HCT116 (cell line): Measurements from ENCODE around the gene SHROOM3. TPM values are rescaled to one million over a fixed set of nuclear protein-coding genes. Genes with fewer than 3 reads are reported as not detected.

Experiments used
- ATAC-seq: fragments of 200-7000 bp; cut with Tn5 transposase; 2 replicates; pipeline ENCODE4 v1.9.1; 2020; ENCODE audit warnings: mild to moderate bottlenecking, moderate library complexity
- BruUV-seq: library from RNA; stranded (reverse); fragments of 400-500 nt; replicated peaks from 2 replicates; lab custom pipeline; 2021; lab: Mats Ljungman, UMichigan
- CTCF ChIA-PET: fragments of 300-600 bp; sonication (Branson Sonifier 250); formaldehyde crosslinking; loops from one replicate; lab custom pipeline; 2021; ENCODE audit warnings: antibody characterized with exemption; lab: Charles Lee
- POLR2A ChIA-PET: fragments of 300-600, 350-600 bp; sonication (Branson Sonifier 250); formaldehyde crosslinking; loops from one replicate; lab custom pipeline; 2021; ENCODE audit warnings: antibody characterized with exemption; lab: Charles Lee
- RAD21 ChIA-PET, 2 experiments: fragments of 300-600 bp; sonication (Branson Sonifier 250); formaldehyde crosslinking; loops; one replicate each; lab custom pipeline; 2023; ENCODE audit warnings: low total read pairs in 2 of 2; ENCODE audit not compliant: uncharacterized antibody in 2 of 2, unreplicated experiment in 2 of 2, low non-redundant PET in 1 of 2; lab: Charles Lee
- DNase-seq: peaks from one replicate; pipeline ENCODE4 v3.0.0-alpha.2; 2010; ENCODE audit warnings: low read depth, low spot score
- H2AFZ ChIP-seq: fragments of 200-600 bp; shearing (Covaris generic), sonication (generic); 2 replicates; pipeline ENCODE4 v1.6.1; 2017; ENCODE audit warnings: low read depth, mixed run types, mixed read lengths, antibody characterized with exemption, low read length; ENCODE audit not compliant: poor library complexity, severe bottlenecking
- H3K27ac ChIP-seq: 2 replicates; pipeline ENCODE4 v1.5.1; 2012; ENCODE audit warnings: low read depth, low read length
- H3K27me3 ChIP-seq: fragments of 200-600 bp; sonication (generic); 2 replicates; pipeline ENCODE4 v1.6.1; 2016; ENCODE audit warnings: mixed run types, low read length, mixed read lengths; ENCODE audit not compliant: insufficient read depth
- H3K36me3 ChIP-seq, 2 experiments: fragments of 200-500 bp in 1 of 2; fragments of 200-600 bp in 1 of 2; sonication (Bioruptor generic) in 1 of 2; sonication (generic) in 1 of 2; 2 replicates each; pipeline versions ENCODE4 v1.5.1 to v1.6.1; 2014 to 2016; ENCODE audit warnings: low read length in 2 of 2, inconsistent platforms in 1 of 2, mixed read lengths in 1 of 2, mixed run types in 1 of 2; ENCODE audit not compliant: insufficient read depth in 2 of 2, control insufficient read depth in 1 of 2
- H3K4me1 ChIP-seq, 2 experiments: fragments of 200-600 bp in 1 of 2; sonication (generic) in 1 of 2; 2 replicates each; pipeline versions ENCODE4 v1.5.1 to v1.6.1; 2012 to 2017; ENCODE audit warnings: low read length in 2 of 2, inconsistent platforms in 1 of 2, mild to moderate bottlenecking in 1 of 2, mixed read lengths in 1 of 2, mixed run types in 1 of 2, moderate library complexity in 1 of 2; ENCODE audit not compliant: insufficient read depth in 2 of 2, control insufficient read depth in 1 of 2
- H3K4me2 ChIP-seq: fragments of 200-600 bp; sonication (generic); 2 replicates; pipeline ENCODE4 v1.6.1; 2017; ENCODE audit warnings: mixed run types, low read length, mixed read lengths
- H3K4me3 ChIP-seq, 2 experiments: fragments of 200-600 bp in 1 of 2; sonication (generic) in 1 of 2; replicated peaks in 1 of 2; 2 replicates each; pipeline ENCODE4 v1.5.1; 2011 to 2016; ENCODE audit warnings: low read length in 2 of 2, control low read depth in 1 of 2, low read depth in 1 of 2, mild to moderate bottlenecking in 1 of 2, mixed read lengths in 1 of 2, mixed run types in 1 of 2
- H3K79me2 ChIP-seq: fragments of 200-600 bp; sonication (generic); 2 replicates; pipeline ENCODE4 v1.6.1; 2017; ENCODE audit warnings: mild to moderate bottlenecking, mixed run types, low read length, moderate library complexity, mixed read lengths; ENCODE audit not compliant: insufficient read depth
- H3K9ac ChIP-seq: fragments of 200-600 bp; sonication (generic); 2 replicates; pipeline ENCODE4 v1.6.1; 2016; ENCODE audit warnings: low read length, mixed read lengths
- H3K9me2 ChIP-seq: fragments of 200-600 bp; sonication (generic), shearing (Covaris generic); 2 replicates; pipeline ENCODE4 v1.6.1; 2017; ENCODE audit warnings: mixed run types, mild to moderate bottlenecking, moderate library complexity; ENCODE audit not compliant: insufficient read depth
- H3K9me3 ChIP-seq, 2 experiments: fragments of 200-500 bp in 1 of 2; fragments of 200-600 bp in 1 of 2; sonication (Bioruptor generic) in 1 of 2; sonication (generic) in 1 of 2; 2 replicates each; pipeline ENCODE4 v1.6.1; 2014 to 2017; ENCODE audit warnings: low read length in 2 of 2, mixed read lengths in 2 of 2, inconsistent platforms in 1 of 2, low read depth in 1 of 2, mild to moderate bottlenecking in 1 of 2, mixed run types in 1 of 2, moderate library complexity in 1 of 2; ENCODE audit not compliant: control insufficient read depth in 1 of 2, insufficient read depth in 1 of 2
- H4K20me1 ChIP-seq: fragments of 200-600 bp; sonication (generic), shearing (Covaris generic); 2 replicates; pipeline ENCODE4 v1.6.1; 2017; ENCODE audit warnings: mixed run types, mild to moderate bottlenecking, moderate library complexity; ENCODE audit not compliant: insufficient read depth
- REST ChIP-seq: IDR thresholded peaks from 2 replicates; pipeline ENCODE4 v1.6.1; 2012; ENCODE audit warnings: low read depth
- intact Hi-C: fragments of 100-400 bp; cut with micrococcal nuclease; formaldehyde crosslinking; loops from 2 replicates; pipeline ENCODE4 v1.10.0; 2022
- total RNA-seq: library from RNA; stranded (reverse); gene quantifications from one replicate; pipeline ENCODE4 v1.2.1, GENCODE V29; 2021; ENCODE audit not compliant: unreplicated experiment

Gene SHROOM3
- total RNA-seq, 1 experiment from 2014 or later: 22.5 TPM

GRCh38 chr4:76616526-76616925 is 181.5 kb downstream of the SHROOM3 start:
- intact Hi-C loops: no loop called here

More at GRCh38 chr4:76616526-76616925, 181.5 kb downstream of the SHROOM3 start:
- Histone ChIP-seq H3K4me3 (no peak overlapping the region), H3K27me3 (no peaks in the 10 kb centered on the region), H3K36me3 (no peaks in the 10 kb centered on the region), H3K4me1 (no peaks in the 10 kb centered on the region; a peak in 1 of 4 replicates), H3K9ac (no peak overlapping the region), H3K4me2 (no peak overlapping the region), H3K27ac (no peak overlapping the region), H3K79me2 (no peaks in the 10 kb centered on the region), H2AFZ (no peak overlapping the region), H3K9me2 (no peaks in the 10 kb centered on the region), H4K20me1 (no peaks in the 10 kb centered on the region), H3K9me3 (no peaks in the 10 kb centered on the region)
- ATAC-seq (no peak), DNase-seq (no peak)
- ChIA-PET CTCF (no interaction called here), RAD21 (no interaction called here), POLR2A (no interaction called here)
- no peak for TF ChIP-seq REST
- BruUV-seq: no TSS peak
